GM12865 (cell line): ENCODE results near the gene CADM2.

Source experiments
- DNase-seq: peaks from one replicate; pipeline ENCODE4 v3.0.0; 2010; ENCODE audit warnings: low read depth
- H3K4me3 ChIP-seq: 2 replicates; pipeline ENCODE4 v1.5.1; 2011; ENCODE audit warnings: mild to moderate bottlenecking, low read depth, low read length, control low read depth
- CTCF ChIP-seq: IDR thresholded peaks from 2 replicates; pipeline ENCODE4 v1.5.1; 2011; ENCODE audit warnings: low read length, control low read depth, low read depth, inconsistent platforms; ENCODE audit not compliant: insufficient read depth; ENCODE audit errors: missing control alignments

The CADM2 gene

GRCh38 chr3:85228966-85229365 lies 270.2 kb downstream of the CADM2 start:
- no peak for DNase-seq
- H3K4me3 ChIP-seq: no peak overlapping the region
- TF ChIP-seq CTCF: no peak

GRCh38 chr3:85244091-85244490 lies 285.3 kb downstream of the CADM2 start:
- no peak overlapping the region for H3K4me3 ChIP-seq
- no peak for DNase-seq
- no peak for TF ChIP-seq CTCF

- no peak for TF ChIP-seq CTCF
- DNase-seq: no peak
- no peak overlapping the region for H3K4me3 ChIP-seq
Measured at GRCh38 chr3:85244519-85244918, 285.7 kb downstream of the CADM2 start.

- H3K4me3 ChIP-seq: no peak overlapping the region
- no peak for DNase-seq
- TF ChIP-seq CTCF: no peak
Measured at GRCh38 chr3:85251766-85252165, 293.0 kb downstream of the CADM2 start.

GRCh38 chr3:85252686-85253085 lies 293.9 kb downstream of the CADM2 start:
- no peak for TF ChIP-seq CTCF
- DNase-seq: no peak
- H3K4me3 ChIP-seq: no peak overlapping the region

- DNase-seq: no peak
- no peak overlapping the region for H3K4me3 ChIP-seq
- TF ChIP-seq CTCF: no peak
Measured at GRCh38 chr3:85254738-85255137, 295.9 kb downstream of the CADM2 start.

GRCh38 chr3:85255949-85256348 lies 297.2 kb downstream of the CADM2 start:
- TF ChIP-seq CTCF: no peak
- no peak overlapping the region for H3K4me3 ChIP-seq
- no peak for DNase-seq
